Cortex of kidney (tissue), 1 donor: ENCODE results near the gene SLC25A45.

Experiments used
- DNase-seq: peaks from one replicate; lab custom pipeline; 2025; lab: John Stamatoyannopoulos, UW

The SLC25A45 gene

GRCh38 chr11:65403607-65404121, 21.2 kb upstream of the SLC25A45 start:
- DNase-seq: no peak

- DNase-seq: no peak
These were observed 20.3 kb upstream of the SLC25A45 start for GRCh38 chr11:65402790-65403189.

DNA sequence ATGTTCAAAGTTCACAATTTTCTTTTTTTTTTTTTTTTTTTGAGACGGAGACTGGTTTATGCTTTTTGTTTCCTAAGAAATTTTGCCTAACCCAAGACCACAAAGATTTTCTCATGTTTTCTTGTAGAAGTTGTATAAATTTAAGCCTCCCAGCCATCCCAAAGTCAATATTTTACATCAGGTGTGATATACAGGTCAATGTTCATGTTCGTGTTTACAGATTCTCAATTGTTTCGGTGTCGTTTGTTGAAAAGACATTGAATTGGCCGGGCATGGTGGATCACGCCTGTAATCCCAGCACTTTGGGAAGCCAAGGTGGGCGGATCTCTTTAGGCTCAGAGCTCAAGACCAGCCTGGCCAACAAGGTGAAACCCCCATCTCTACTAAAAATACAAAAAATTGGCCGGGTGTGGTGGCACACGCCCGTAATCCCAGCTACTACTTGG, 19.4 kb upstream of the SLC25A45 start:
- DNase-seq: no peak

DNA sequence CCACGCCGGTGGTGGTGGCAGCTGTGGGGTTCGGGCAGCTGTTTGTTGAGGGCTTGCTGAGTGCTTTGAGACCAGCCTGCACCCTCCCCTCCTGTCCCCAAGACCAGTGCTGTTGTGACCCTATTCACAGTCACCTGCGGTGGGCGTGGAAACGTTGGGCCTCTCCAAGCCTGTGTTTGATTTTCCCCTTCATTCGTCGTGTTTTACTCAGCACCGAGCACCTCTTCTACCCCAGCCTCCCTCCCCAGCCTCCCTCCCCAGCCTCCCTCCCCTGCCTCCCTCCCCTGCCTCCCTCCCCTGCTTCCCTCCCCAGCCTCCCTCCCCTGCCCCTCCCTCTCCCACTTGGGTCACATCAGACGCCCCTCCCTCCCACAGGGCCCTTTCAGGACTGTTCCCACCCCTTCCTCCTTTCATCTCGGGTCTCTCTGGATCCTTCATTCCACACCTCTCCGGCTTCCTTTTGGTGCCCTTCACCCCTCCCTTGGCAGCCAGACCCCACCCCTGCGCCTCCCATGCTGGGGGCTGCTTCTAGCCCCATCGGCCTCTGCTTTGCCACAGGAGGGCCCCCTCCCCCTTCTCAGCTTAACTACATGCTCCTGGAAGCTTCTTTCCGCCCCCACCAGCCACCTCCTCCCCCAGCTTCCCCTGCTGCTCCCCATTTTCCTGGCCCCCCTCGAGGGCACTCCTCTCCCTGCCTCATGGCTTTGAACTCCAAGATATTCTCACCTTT, 18.8 kb upstream of the SLC25A45 start:
- DNase-seq: no peak

- DNase-seq: no peak
These were observed 18.0 kb upstream of the SLC25A45 start for GRCh38 chr11:65400307-65401072.

- no peak for DNase-seq
These were observed 17.4 kb upstream of the SLC25A45 start for GRCh38 chr11:65399845-65400244.

DNA sequence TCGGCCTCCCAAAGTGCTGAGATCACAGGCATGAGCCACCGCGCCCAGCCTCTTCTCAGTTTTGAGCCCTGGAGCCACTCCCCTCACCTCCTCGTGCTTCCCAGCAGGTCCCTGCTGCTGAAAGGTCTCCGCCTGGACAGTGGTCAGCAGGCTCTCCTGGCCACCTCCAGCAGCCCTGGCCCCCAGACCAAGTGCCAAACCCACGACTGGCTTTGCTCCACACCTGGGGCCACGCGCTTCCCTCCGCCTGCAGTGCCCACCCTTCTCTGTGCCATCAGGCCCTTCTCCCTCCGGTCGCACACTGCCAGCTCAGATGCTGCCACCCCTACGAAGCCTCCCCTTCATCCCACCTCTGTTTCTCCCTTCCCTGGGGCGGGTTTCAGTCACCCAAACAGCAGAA, 16.8 kb upstream of the SLC25A45 start:
- DNase-seq: no peak

GRCh38 chr11:65398362-65398910, 16.0 kb upstream of the SLC25A45 start:
- DNase-seq: no peak

GRCh38 chr11:65396769-65397745, 14.6 kb upstream of the SLC25A45 start:
- DNase-seq: no peak

DNA sequence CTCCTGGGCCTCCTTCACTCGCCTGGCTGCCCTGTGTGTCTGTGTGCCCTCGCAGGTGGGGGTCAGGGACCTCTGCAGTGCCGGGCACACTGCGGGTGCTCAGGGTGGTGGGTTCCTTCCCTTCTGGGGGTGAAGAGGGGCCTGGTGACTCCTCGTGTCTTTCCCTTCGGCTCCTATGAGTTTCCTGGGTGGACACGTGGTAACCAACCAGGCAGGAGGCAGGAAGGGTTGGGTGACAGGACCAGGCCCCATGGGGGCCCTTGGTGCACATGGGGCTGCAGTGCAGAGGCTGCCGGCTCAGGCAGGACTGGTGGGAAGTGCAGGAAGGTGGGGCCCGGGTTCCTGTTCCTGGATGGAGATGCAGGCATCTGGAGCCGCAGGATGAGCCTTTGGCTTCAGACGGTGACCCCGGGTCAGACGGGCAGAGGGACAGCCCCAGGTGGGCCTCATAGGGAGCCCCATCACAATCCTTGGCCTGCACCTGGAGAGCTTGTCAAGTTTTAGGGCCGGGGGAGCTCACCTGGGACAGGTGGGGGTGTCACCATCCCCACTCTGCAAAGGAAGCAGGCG, 13.6 kb upstream of the SLC25A45 start:
- DNase-seq: no peak

- DNase-seq: no peak
These were observed 11.7 kb upstream of the SLC25A45 start for GRCh38 chr11:65394125-65394536.

DNA sequence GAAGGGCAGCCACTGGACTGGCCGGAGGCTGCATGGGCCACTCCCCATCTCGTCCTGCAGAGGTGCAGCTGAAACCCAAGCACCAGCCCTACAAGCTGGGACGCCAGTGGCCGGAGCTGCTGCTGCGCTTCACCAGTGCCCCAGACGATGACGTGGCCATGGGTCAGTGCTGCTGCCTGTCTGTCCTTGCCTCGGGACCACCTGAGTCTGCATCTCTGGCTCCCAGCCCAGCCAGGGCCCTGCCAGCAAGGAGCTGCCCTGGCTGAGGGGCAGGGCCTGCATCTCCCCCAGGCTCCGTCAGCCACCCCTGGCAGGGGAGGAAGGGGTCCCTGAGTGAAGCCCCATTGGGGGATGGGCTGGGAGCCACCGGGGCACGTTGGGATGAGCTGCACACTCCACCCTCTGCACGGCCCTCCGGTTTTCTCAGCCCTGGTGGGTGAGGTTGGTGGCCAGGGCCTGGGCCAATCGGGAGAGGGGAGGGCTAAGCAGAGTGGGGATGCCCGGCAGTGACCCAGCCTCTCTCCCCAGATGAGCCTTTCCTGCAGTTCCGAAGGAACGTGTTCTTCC, 11.2 kb upstream of the SLC25A45 start:
- DNase-seq: no peak

DNA sequence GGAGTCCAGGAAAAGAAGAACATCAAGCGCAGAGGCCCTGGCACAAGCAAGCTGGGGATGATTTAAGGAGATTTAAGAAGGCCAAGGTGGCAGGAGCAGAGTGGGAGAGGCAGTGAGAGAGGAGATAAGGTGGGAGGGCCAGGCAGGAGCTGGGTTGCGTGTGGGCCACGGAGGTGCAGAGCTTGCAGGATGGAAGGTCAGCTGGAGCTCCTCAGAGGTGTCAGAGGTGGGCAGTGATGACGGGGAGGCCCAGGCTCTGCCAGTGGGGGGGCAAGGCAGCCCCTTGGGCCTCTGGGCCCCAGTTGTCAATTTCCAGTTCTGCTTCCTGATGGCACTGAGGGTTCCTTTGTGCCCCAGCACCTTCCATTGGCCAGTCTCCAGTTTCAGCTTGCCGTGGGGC, 10.5 kb upstream of the SLC25A45 start:
- DNase-seq: no peak

GRCh38 chr11:65392186-65392829, 9.9 kb upstream of the SLC25A45 start:
- no peak for DNase-seq

DNA sequence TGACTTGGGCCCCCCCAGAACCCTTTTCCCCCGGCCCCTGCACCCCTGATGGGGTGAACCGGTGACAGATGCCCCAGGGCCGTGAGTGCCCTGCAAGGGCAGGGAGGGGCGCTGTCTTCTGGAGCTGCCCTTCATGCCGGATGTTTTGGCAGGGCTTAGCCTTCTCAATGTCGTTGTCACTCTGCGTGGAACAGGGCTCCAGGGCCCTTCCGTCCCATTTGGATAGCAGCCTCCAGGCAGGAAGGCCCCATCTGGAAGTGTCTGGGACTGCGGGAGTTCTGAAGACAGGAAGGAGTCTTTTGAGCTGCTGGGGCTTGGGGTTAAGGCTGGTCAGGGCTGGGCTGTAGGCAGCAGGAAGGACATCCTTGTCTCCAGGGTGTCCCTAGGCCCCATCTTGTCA, 8.6 kb upstream of the SLC25A45 start:
- no peak for DNase-seq

- no peak for DNase-seq
These were observed 7.9 kb upstream of the SLC25A45 start for GRCh38 chr11:65390099-65390941.

DNA sequence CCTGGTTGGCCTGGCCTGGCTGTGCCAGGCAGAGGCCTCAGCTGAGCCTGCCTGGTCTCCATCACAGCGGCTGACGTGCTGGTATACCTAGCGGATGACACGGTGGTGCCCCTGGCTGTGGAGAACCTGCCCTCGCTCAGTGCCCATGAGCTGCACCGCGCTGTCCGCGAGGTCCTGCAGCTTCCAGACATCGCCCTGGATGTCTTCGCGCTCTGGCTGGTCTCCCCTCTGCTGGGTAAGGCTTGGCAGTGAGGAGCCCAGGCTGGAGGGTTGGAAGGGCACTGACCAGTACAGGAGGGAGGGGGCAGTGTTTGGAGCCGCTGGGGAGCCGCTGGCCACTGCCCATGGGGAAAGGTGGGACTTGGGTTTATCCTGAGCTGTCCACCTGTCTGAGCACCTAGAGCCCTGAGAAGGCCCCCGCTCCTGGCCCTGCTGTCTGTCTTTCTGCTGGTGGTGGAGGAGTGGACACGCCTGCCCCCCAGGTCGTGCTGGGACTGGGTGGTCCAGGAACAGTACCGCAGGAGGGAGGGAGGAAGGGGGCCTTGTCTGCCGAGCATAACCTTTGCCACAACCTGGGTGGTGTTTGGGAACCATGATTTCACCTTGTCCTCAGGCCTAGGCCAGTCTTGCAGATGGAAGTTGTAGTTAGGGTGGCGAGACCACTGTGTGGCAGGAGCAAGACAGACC, 7.0 kb upstream of the SLC25A45 start:
- no peak for DNase-seq

- no peak for DNase-seq
These were observed 6.3 kb upstream of the SLC25A45 start for GRCh38 chr11:65388731-65389130.
